SK-N-MC (cell line): ENCODE data around the gene MTTP.

Experiments
- EZH2 ChIP-seq: fragments of 200-600 bp; sonication (generic); IDR thresholded peaks from one replicate; pipeline ENCODE4 v1.6.1; 2017; ENCODE audit warnings: antibody characterized with exemption
- POLR2AphosphoS5 ChIP-seq: IDR thresholded peaks from 2 replicates; pipeline ENCODE4 v1.6.1; 2012; ENCODE audit warnings: mild to moderate bottlenecking, low read depth, low read length, borderline replicate concordance

GRCh38 chr4:99578714-99579113 is 4.1 kb downstream of the MTTP start:
- TF ChIP-seq EZH2 = no peak
- TF ChIP-seq POLR2AphosphoS5 = no peak
